Measurements from ENCODE around the gene IER2.
"Not testable (repeated sequence)": the region's sequence is repeated elsewhere in the genome, so short reads cannot be mapped to it uniquely, and the experiment has no call there.

The IER2 gene

DNA sequence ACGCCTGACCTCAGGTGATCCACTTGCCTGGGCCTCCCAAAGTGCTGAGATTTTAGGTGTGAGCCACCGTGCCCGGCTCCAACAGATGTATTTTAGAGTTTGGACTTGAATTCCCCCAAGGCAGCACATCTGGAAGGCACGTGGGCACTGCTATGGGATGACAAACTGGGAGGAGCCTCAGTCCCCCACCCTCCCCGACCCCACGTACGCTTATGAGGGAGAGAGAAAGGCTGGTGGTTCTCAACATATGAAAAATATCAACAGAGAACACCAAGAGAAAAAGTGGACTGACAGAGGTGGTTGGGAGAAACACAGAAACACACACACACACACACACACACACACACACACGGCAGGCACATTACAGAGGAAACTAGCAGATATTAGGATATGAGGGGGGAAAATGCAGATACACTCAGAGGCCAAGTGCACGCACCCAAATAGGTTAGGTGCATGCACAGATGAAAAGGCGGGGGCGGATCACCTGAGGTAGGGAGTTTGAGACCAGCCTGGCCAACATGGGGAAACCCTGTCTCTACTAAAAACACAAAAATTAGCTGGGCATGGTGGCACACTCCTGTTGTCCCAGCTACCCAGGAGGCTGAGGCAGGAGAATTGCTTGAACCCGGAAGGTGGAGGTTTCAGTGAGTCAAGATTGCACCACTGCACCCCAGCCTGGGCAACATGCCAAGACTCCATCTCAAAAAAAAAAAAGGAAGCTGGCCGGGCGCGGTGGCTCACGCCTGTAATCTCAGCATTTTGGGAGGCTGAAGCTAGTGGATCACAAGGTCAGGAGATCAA lies 3.2 kb upstream of the IER2 start:
- DNase-seq = no peak

DNA sequence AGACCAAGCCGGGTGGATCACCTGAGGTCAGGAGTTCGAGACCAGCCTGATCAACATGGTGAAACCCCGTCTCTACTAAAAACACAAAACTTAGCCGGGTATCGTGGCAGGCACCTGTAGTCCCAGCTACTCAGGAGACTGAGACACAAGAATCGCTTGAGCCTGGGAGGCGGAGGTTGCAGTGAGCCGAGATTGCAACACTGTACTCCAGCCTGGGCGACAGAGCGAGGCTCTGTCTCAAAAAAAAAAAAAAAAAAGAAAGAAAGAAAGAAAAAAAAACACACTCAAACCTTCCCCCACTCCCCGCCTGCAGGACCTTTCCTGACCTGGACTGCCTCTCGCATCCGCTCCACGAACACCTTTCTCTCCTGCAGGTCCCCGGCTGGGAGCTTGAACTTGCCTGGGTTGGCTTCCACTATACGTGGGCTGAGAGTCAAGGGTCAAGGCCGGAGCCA lies 1.0 kb upstream of the IER2 start:
- not testable (repeated sequence) for DNase-seq

DNA sequence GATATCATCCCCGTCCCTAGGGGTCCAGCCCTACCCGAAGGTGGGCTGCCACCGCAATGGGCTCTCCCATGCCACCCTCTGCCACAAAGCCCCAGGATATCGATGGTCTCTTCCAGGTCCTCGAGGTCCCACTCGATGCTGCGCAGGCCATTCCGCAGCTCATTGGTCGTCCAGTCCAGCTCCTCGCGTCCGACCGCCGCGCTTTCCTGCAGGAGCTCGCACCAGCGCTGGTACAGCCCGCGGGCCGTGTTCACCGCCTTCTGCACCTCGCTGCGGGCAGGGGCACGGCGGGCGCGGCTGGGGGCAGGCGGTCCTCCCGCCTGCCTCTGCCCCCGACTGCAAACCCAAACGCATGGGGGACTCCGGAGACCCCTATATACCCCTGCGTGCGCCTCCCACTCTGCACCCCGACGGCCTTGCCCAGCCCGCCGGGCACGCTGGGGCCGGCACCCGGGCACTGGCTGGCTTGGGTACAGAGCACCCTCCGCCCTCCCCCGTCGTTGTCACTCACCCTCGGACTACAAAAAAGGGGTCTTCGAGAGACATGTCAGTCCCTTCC lies 504 bp upstream of the IER2 start:
- peak; percentile 44 for DNase-seq

DNA sequence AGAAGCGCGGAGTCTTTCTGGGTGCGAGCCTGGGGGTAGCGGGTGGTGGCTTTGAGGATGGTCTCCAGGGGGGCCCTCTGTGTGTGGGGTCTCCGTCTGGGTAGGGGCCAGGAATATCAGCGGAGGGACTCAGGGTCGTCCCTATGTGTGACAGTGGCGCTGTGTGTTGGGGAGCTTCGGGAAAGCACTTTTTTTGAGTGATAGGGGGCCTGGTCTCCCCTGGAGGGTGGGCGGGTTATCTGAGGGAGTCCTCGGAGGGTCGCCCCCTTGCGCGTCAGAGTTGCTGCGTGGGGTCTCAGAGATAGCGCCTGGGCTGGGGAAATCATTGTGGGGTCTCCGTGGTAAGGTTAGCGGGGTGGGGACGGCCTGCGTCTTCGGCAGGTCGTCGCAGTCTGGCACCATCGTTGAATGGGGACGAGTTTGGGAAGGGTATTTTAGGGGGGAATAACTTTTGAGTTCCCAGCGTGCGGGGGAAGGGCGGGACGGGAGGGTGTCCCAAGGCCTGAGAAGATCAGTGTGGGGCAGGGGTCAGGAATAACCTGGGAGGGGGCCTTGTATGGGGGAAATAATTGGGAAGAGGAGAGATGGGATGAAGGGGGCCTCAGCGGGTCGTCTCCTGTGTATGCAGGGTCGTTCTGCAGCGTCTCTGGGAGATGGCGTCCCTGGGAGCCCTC lies 857 bp downstream of the IER2 start:
- DNase-seq = no peak

DNA sequence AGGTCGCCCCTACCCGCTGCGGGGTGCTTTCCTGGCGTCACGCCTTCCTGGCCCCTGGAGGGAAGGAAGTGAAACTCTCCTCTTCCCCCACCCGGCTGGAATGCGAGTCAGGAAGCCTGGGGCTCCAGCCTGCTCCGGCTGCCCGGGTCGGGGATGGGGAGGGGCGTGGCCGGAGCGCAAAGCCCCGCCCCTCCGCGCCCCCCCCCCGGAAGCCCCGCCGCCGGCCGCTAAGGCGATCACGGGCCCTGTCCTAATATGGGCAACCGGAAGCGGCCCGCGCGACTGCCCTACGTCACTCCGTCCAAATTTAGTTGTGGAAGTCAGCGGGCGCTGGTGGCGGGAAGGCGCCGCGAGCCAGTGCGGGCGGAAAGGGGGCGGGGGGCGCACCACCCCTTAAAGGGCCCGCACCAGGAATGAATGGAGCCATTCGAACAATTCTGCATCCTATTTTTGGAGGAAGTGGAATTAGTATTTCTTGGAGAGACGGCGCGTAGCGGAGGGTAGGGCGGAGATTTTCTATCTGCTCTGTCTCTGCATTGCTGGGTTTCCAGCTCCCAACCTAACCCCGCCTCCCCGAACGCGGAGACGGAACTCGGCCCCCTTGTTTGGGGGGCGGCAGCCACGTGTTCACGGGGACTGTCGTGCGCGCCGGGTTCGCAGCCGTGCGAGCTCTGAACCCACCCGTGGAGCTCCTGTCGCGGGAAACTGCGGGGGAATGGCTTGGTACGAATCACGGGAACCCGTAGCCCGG lies 1.6 kb downstream of the IER2 start:
- peak; percentile 91 for DNase-seq

DNA sequence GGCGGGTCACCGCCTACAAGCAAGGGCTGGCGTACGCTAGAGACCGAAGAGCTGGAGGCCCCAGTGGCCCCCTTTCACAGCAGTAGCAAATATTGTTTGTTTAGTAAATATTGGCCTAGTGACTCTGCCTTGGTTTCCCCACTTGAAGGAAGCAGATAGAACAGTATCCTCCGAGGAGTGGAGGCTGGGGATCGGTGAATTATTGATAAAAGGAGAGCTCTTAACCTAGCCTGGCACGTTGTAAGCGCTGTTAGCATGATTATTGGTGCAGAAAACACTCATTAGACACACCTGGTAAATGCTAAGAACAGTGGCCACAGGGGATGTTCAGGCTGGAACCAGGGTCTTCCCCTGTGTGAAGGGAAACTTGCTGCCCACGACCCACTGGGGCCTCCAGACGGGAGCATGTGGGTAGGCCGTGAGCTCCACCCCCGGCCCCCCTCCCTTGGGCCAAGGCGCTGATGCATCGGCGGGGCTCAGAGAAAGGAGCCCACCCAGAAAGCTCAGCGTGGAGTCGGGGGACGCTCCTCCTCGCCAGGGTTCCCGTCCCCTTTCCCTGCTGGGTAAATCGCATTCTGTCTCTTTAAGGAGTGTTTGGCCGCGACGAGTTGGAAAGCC lies 2.3 kb downstream of the IER2 start:
- no peak for DNase-seq

DNA sequence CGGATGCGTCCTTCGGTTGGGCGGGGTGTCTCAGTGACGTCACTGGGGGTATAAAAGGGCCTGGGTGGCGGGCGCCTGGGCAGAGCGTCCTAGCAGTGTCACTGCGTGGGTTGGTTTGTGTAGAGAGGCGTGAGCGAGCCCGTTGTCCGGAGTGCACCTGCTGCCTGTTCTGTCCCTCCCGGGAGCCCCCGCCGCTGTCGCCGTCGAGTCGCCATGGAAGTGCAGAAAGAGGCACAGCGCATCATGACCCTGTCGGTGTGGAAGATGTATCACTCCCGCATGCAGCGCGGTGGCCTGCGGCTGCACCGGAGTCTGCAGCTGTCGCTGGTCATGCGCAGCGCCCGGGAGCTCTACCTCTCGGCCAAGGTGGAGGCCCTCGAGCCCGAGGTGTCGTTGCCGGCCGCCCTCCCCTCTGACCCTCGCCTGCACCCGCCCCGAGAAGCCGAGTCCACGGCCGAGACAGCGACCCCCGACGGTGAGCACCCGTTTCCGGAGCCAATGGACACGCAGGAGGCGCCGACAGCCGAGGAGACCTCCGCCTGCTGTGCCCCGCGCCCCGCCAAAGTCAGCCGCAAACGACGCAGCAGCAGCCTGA lies 2.9 kb downstream of the IER2 start:
- peak; percentile 83 for DNase-seq

DNA sequence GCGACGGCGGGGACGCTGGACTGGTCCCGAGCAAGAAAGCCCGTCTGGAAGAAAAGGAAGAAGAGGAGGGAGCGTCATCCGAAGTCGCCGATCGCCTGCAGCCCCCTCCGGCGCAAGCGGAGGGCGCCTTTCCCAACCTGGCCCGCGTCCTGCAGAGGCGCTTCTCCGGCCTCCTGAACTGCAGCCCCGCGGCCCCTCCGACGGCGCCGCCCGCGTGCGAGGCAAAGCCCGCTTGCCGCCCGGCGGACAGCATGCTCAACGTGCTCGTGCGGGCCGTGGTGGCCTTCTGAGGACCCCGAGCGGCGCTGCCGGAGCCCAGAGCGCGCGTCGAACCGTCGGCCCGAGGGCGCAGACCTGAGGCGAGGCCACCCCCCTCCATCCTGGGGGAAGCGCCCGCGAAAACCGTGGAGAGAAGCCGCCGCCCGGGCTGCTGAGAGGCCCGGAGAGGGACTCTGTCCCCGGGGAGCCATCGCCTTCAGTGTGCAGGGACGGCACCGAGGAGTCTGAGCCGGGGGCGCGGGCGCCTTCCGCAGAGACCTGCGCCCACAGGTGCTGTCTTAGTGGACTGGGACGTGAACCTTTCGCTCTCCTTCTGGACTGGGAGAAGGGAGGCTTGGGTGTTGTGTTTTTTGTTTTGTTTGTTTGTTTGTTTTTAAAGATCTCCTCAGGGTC lies 3.5 kb downstream of the IER2 start:
- no peak for DNase-seq

DNA sequence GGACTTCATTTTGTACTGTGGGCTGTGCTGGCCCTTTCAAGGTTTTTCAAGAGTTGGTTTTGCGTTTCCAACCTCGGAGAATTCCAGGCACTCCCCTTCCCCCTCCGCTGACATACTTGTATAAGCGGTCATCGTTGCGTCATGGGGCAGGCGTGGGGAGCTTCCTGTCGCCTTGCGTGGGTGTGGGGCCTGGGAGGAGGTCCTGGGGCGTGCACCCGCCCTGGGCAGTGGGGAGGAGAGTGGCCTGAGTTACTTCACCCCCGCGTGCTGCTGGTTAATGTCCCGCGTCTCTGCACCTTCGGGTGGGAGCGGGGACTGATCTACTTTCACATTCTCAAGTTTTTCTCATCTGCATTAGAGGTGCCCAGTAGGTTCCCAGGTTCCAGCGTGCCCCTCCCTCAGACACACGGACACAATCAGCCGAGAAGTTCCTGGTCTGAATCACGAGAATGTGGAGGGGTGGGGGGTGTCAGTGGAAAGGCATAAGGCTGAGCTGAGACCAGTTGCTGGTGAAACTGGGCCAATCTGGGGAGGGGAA lies 4.1 kb downstream of the IER2 start:
- DNase-seq = peak; percentile 50

DNA sequence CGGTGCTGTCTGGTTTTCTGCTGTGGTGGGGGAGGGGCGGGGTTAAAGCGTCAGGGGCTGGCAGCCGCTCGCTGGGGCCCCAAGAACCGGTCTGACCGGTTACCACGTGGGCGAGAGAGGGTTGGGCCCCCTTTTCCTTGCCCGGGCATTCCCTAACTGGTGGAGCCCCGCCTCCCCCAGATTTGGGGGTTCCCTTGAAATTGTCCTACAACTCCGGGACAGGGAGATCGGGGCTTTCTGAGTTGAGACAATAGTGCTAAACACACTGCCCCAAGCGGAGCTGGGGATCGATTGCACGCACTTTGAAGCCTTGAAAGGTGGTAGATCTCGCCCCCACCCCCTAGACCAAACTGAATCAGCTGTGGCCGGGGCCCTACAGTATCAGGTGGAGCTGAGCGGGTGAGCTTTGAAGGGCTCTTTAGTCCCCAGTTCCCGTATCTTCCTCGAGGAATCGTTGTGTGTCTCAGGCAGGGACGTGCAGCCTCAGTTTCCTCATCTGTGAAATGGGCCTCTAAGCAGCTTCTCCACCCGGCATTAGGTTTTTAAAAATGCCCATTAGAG lies 4.8 kb downstream of the IER2 start:
- peak; percentile 78 for DNase-seq

DNA sequence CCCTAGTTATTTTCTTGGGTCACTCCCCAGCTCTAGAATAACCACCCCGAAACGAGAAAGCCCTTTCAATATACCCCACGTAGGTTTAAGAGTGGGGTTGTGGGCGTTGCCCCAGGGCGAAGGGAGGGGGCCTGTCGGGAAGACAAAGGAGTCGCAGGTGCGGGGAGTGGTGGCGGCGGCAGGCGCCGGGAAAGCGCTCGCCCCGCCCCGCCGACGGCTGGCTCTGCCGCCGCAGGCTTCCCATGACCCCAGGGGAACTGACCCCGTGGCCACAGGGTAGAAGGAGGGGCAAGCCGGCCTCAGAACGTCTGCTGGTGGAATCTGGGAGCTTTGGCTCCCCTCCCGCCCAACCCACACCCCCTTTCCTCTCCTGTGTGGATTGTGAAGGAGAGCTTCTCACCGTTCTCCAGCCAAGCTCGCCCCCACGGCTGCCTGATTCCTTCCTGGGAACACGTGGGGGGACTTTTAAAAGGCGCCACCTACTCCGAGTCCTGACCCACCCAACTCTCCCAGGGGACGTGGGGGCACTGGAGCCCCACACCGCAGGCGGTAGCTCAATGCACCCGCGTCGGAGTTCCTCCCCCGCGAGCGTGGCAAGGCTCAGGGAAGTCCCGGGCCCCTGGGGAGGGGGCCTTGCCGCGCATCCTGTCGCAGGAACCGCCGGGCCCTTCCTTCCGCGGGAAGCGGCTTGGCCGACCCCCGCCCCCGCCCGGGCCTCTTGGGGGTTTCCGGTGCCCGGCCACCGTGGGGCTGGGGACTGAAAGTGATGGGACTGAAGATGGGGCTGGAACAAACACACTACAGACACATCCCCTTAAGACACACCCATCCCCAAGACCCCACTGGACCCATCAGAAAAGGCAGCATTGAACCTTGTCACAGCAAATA lies 5.5 kb downstream of the IER2 start:
- DNase-seq = peak; percentile 73

DNA sequence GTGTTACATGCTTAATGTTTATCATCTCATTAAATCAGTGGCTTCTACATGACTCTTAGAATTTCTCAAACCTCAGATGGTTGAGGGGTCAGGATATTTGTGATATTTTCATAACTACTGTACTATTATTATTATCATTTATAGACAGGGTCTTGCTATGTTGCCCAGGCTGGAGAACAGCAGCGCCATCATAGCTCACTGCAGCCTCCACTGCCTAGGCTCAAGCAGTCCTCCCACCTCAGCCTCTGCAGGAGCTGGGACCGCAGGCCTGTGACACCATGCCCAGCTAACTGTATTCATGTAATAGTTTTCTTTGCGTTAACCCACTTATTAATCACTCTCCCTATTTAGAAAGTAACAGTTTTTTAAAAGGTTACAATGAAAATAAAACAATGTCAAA lies 9.5 kb downstream of the IER2 start:
- DNase-seq = no peak

DNA sequence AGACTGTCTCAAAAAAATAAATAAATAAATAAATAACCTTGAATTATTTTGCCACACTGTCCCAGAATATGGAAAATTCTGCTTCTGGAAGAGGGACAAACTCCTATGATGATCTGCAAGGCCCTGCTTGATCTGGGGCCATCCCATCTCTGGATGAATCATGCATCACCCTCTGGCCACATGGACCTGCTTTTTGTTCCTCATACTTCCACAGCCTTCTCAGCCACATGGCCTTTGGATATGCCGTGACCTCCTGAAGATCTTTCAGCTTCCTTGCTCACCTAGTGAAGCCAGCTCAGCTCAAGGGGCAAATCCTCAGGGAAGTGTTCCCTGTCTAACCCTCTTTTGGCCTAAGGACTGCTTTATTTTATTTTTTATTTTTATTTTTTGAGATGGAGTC lies 10.3 kb downstream of the IER2 start:
- no peak for DNase-seq

DNA sequence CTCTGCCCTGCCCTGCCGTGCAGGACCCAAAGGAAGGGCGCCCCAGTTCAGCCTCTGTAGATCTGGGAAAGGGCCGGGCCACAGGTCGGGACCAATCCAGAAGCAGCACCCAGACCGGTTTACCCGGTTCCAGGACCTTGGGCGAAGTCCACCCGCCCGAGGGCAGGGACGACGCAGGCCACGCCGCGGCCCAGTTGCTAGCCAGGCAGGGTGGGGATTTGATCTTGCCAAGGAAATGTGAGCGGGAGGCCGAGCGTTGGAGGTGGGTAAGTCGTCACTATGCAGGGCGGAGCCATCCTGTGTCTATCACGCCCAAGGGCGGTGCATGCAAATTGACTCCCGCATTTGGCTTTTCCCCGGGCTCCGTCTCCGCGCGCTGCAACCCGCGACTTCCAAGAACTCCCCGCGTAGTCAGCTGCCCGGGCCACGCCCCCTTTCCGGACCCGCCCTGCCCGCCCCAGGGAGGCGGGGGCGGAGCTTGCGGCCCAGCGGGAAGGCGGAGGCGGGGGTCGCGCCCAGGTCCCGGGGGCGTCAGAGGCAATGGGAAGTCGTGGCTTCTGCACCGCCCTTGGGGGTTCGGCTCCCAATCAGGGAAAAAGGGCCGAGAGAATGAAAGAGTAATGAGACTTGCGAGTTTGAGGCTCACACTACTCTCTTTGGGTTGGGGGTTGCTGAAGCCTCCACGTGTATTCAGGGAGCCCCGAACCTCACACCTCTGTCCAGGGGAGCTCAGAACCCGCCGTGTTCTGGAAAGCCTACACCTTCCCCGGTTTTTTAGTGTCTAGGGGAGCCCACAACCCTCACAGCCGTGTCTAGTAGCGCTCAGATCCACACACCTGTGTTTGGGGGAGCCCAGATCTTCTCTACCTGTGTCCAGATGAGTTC lies 12.8 kb downstream of the IER2 start:
- peak; percentile 97 for DNase-seq

DNA sequence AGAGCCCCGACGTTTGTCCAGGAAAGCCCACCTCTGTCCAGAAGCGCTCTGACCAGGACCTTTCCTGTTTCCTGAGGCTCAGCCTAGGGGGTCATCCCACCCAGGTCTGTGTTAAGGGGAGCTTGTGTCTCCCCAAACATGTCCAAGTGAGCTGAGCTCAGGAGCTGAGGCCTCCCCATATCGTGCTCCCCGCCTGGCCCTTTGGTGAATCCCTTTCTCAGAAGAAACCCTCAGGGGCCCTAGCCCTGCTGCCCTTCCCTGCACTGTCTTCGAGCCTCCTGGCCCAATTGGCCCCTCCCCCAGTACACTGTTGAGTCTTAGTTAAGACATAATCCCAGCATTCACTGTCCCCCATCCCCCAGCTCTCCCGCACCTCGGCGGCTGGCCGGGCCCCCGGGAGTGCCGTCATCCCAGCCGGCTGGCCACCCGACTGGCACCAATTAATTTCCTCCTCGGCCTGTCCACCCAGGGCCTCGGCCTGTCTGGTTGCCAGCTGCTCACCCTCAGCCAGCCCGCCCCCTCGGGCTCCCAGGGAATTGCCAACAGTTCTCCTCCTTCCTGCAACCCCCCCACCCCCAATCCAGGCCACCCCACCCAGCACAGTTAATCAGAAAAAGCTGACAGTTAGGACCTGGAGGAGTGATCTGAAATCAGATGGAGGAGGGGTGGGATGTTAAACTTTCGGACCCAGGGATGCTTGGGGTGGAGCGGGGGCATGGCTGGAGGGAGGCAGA lies 13.6 kb downstream of the IER2 start:
- DNase-seq = peak; percentile 60

DNA sequence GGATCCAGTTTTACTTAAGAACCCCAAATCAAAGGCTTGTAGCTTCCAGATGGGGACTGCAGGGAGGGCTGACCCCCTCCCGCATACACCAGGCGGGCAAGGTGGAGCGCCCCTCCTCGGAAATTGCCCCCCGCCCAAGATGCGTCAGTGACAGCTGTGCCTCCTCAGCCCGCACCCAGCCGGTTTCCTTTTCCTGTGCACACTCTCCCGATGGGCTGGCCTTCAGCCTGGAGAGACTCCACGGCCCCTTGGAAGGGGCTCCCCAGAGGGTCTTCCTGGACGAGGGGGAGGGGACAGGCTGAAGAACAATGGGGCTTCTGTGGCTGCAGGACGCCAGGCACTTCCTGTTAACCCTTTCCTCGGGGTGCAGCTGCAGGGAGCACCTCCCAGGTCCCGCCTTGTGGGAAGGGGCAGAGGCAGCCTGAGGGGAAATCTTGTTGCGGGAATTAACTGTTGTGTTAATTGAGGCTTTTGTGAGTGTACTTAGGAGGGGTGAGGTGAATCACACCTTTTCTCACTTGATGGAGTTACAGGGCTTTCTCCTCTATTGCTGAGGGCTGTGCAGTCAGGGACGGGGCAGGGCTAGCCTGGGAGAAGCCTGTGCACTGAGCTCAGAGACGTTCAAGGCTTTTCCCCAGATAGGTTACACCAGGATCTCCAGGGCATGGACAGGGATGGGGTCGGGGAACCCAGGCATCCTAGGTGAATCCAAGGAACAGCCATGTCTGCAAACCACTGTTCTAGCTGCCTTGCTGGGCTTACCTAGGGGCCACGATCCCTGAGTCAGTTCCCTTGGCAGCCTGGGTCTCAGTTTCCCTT lies 14.3 kb downstream of the IER2 start:
- peak; percentile 93 for DNase-seq

Data from DMS79 (cell line).